ENCODE measurements around the gene ARHGAP21.
"Not testable (repeated sequence)": the region's sequence is repeated elsewhere in the genome, so short reads cannot be mapped to it uniquely, and the experiment has no call there.

ARHGAP21 gene

DNA sequence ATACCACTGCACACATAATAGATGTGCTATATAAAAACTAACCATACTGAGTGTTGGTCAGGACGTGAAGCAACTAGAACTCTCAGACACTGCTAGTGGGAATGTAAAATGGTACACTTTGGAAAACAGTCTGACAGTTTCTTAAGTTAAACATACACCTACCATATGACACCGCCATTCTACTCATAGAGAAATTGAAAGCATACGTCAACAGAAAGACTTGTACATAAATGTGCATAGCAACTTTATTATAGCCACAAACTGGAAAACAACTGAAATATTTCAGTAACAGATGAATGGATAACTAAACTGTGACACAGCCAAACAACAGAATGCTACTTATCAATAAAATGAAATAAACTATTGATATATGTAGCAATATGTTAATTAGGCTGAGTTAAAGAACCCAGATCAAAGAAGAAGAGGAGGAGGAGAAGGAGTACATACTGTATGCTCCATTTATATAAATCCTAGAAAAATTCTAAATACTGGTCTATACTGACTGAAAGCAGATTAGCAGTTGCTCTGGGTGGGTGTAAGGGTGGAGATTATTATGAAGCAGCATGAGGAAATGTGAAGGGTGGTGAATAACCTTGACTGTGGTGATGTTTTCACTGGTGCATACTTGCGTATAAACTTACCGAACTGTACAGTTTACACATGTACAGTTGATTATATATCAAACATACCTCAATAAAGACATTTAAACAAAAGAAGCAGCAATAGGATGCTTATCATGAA is 48.6 kb downstream of the ARHGAP21 start:
- Histone ChIP-seq H3K4me3 (no peak overlapping the region), H3K4me1 (no peaks in the 10 kb centered on the region), H3K27ac (no peak overlapping the region), H3K9ac (no peak overlapping the region), H3K36me3 (0 out of 2 replicates have a peak, but pooled peaks cover 4% of the 10 kb centered on the region), H3K9me3 (peaks cover 14% of the 10 kb centered on the region), H4K20me1 (peaks cover 17% of the 10 kb centered on the region; the same call in 1 of the 2 replicates), H3K27me3 (no peaks in the 10 kb centered on the region), H3K4me2 (no peak overlapping the region)
- no peak for TF ChIP-seq Cebpa-rat (IDR thresholded peaks at IDR 0.05)

DNA sequence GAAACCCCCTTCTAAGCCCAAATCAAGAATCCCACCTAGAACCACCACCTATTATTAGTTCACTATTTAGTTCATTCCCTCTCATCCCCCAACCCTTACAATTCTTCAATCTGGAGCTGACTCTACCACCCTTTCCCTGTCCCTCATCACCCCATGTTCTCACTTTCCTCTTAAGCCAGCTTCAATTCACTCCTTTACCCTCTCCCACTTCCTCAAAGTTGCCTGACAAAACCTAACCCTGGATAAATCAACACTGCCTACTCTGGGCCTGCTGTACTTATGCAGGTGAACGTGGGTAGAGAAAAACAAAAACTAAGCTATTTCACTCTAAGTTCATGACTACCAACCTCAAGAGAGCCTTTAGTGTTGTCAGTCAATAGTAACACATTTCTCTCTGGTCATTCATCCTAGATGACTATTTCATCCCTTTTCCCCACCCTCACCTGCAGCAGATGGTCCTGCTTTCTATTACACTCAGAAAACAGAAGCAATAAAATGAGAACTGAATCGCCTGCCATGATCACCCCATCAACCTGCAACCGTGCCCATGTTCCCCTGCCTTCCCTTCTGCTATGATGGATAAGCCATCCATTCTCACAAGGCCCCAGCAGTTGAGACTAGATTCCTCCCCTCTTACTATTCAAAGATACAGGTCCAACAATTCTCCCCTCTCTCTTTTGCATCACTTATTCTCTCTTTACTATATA is 52.6 kb downstream of the ARHGAP21 start:
- Histone ChIP-seq H3K4me2 (no peak overlapping the region), H3K4me3 (no peak overlapping the region), H3K27me3 (no peaks in the 10 kb centered on the region), H3K27ac (no peak overlapping the region), H3K9ac (no peak overlapping the region), H4K20me1 (peaks cover 17% of the 10 kb centered on the region; the same call in 1 of the 2 replicates), H3K4me1 (no peaks in the 10 kb centered on the region), H3K9me3 (no peaks in the 10 kb centered on the region; the same call in 1 of the 2 replicates), H3K36me3 (peaks cover 6% of the 10 kb centered on the region)
- TF ChIP-seq Cebpa-rat (IDR thresholded peaks at IDR 0.05) = no peak

DNA sequence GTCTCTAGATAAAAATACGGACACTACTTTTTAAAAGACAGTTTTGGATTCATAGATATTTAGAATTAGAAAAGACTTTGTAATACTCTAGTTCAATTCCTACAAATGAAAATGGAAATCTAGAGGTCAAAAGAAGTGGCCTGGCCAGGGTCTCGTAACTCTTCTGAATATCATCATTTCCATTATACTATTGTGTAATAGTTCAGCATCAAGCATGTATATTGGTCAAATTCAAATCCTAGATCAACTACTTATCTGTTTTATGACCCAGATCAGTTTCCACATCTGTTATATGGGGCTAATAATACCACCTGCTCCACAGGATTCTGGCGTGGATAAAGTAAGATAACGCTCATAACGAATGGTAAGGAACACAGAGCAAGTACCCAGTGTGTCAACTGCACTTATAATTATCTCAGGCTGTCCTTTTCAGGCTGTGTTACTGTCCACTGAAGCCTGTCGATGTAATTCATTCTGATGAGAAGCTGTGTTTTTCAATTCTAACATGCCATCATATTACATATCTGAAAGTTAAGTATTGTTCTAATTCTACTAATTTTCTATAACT is 54.3 kb downstream of the ARHGAP21 start:
- Histone ChIP-seq H3K36me3 (peaks cover 6% of the 10 kb centered on the region), H4K20me1 (peaks cover 7% of the 10 kb centered on the region; the same call in 1 of the 2 replicates), H3K27ac (no peak overlapping the region)

DNA sequence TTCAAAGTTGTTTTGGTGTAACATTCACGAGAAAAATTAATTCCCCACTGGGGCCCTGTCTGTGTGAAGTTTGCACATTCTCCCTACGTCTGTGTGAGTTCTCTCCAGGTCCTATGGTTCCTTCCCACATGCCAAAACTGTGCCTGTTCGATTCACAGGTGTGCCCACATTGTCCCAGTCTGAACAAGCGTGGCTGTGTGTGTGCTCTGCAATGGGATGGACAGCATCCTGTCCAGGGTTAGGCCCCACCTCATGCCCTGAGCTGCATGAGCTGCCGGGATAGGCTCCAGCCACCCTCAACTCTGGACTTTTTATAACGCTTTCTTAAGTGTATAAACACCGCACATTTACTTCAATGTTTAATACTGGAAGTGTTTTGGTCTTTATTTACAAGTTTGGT is 55.4 kb downstream of the ARHGAP21 start:
- Histone ChIP-seq H3K36me3 (peaks cover 11% of the 10 kb centered on the region), H3K27ac (no peak overlapping the region), H3K9me3 (no peaks in the 10 kb centered on the region; the same call in 1 of the 2 replicates), H3K4me3 (no peak overlapping the region), H3K27me3 (no peaks in the 10 kb centered on the region), H3K9ac (no peak overlapping the region), H3K4me2 (no peak overlapping the region), H3K4me1 (no peaks in the 10 kb centered on the region), H4K20me1 (peaks cover 7% of the 10 kb centered on the region; the same call in 1 of the 2 replicates)
- no peak for TF ChIP-seq Cebpa-rat (IDR thresholded peaks at IDR 0.05)

More for the DNA sequence above, 54.3 kb downstream of the ARHGAP21 start:
- no peak for TF ChIP-seq Cebpa-rat (IDR thresholded peaks at IDR 0.05)
- Histone ChIP-seq H3K4me1 (no peaks in the 10 kb centered on the region), H3K4me2 (no peak overlapping the region), H3K4me3 (no peak overlapping the region), H3K27me3 (no peaks in the 10 kb centered on the region), H3K9ac (no peak overlapping the region), H3K9me3 (no peaks in the 10 kb centered on the region; the same call in 1 of the 2 replicates)

DNA sequence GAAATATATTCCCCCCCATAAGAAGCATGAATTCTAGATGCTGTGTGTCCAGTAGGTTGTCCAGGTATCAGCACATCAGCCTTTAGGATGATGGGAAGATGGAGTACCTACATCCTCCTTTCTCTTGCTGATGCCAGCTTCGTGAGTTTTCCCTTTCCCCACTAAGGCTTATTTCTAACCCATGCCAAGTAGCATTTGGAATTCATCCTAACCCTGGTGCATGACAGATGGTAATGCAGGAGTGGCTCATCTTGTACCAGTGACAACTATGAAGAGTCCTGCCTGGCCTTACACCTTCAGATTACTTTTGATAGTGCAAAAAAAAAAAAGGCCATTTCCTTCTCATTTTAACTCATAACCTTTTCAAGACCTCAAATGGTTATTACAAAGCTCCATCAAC is 58.7 kb downstream of the ARHGAP21 start:
- Histone ChIP-seq H3K36me3 (peaks cover 11% of the 10 kb centered on the region), H3K4me1 (no peaks in the 10 kb centered on the region), H3K4me2 (no peak overlapping the region)

DNA sequence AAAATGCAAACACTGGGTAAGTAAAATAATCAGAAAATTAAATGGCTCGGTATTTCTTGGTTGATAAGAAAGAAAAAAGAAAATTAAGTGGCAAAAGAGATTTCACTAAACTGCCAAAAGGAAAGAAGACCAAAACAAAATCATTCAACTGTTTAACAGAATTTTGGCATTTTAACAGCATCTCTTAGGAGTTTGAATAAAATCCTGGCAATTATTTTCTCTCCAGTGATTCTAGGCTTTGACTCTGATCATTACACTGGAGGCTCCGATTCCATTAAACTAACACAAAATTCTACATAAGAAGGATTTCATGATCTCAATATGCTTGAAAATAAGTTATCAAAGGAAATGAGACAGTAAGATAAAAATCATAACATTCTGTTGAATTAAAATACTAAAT is 62.3 kb downstream of the ARHGAP21 start:
- Histone ChIP-seq H3K4me3 (no peak overlapping the region), H3K9ac (no peak overlapping the region), H3K27me3 (no peaks in the 10 kb centered on the region), H3K4me2 (no peak overlapping the region), H3K36me3 (peaks cover 16% of the 10 kb centered on the region; the same call in 1 of the 2 replicates), H4K20me1 (no peaks in the 10 kb centered on the region), H3K9me3 (peaks cover 13% of the 10 kb centered on the region), H3K27ac (no peak overlapping the region), H3K4me1 (no peaks in the 10 kb centered on the region)
- TF ChIP-seq Cebpa-rat (IDR thresholded peaks at IDR 0.05) = no peak

More for the DNA sequence above, 58.7 kb downstream of the ARHGAP21 start:
- H4K20me1 ChIP-seq = no peaks in the 10 kb centered on the region
- no peak overlapping the region for H3K27ac ChIP-seq
- no peaks in the 10 kb centered on the region for H3K27me3 ChIP-seq
- no peak overlapping the region for H3K4me3 ChIP-seq
- H3K9me3 ChIP-seq = no peaks in the 10 kb centered on the region; the same call in 1 of the 2 replicates
- no peak for TF ChIP-seq Cebpa-rat (IDR thresholded peaks at IDR 0.05)
- H3K9ac ChIP-seq = no peak overlapping the region

DNA sequence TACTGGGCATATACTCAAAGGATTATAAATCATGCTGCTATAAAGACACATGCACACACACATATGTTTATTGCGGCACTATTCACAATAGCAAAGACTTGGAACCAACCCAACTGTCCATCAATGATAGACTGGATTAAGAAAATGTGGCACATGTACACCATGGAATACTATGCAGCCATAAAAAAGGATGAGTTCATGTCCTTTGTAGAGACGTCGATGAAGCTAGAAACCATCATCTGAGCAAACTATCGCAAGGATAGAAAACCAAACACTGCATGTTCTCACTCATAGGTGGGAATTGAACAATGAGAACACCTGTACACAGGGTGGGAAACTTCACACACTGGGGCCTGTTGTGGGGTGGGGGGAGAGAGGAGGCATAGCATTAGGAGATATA is 65.4 kb downstream of the ARHGAP21 start:
- Histone ChIP-seq H3K9me3 (peaks cover 13% of the 10 kb centered on the region), H3K36me3 (peaks cover 11% of the 10 kb centered on the region; the same call in 1 of the 2 replicates)
- H3K4me3 ChIP-seq, H3K27ac ChIP-seq, H3K4me1 ChIP-seq, H3K4me2 ChIP-seq, H3K9ac ChIP-seq, H3K27me3 ChIP-seq, H4K20me1 ChIP-seq: not testable (repeated sequence)

DNA sequence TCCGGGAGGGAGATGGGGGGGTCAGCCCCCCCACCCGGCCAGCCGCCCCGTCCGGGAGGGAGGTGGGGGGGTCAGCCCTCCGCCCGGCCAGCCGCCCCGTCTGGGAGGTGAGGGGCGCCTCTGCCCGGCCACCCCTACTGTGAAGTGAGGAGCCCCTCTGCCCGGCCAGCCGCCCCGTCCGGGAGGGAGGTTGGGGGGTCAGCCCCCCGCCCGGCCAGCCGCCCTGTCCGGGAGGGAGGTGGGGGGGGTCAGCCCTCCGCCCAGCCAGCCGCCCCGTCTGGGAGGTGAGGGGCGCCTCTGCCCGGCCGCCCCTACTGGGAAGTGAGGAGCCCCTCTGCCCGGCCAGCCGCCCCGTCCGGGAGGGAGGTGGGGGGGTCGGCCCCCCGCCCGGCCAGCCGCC is 67.4 kb downstream of the ARHGAP21 start:
- peaks cover 13% of the 10 kb centered on the region for H3K9me3 ChIP-seq
- H4K20me1 ChIP-seq, H3K9ac ChIP-seq, H3K27ac ChIP-seq, H3K4me2 ChIP-seq, H3K4me3 ChIP-seq, H3K4me1 ChIP-seq, H3K27me3 ChIP-seq: not testable (repeated sequence)
- peaks cover 11% of the 10 kb centered on the region; the same call in 1 of the 2 replicates for H3K36me3 ChIP-seq

DNA sequence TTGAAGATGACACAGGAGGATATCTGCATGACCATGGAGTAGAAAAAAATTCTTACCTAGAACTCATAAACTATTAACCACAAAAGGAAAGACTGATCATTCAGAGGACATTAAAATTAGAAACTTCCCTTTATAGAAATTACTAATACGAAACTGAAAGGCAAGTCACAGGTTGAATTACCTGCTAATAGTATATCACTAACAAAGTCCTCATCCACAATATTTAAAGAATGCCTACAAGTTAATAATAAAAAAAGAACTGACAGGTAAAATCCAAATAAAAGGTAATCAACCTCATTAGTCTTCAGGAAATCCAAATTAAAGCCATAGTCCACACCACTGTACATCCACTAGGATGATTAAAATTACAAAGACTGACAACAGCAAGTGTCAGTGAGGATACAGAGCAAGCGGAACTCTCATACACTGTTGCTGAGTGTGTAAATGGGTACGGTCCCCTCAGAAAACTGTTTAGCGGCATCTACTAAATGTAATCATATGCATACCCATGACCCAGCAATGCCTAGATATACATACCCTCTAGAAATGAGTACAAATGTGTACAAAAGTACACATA is 71.2 kb downstream of the ARHGAP21 start:
- Histone ChIP-seq H3K27ac (no peak overlapping the region), H3K4me3 (no peak overlapping the region)

More for the DNA sequence above, 71.2 kb downstream of the ARHGAP21 start:
- TF ChIP-seq Cebpa-rat (IDR thresholded peaks at IDR 0.05) = no peak
- Histone ChIP-seq H3K27me3 (no peaks in the 10 kb centered on the region), H3K36me3 (no peaks in the 10 kb centered on the region), H3K4me1 (no peaks in the 10 kb centered on the region), H4K20me1 (no peaks in the 10 kb centered on the region), H3K4me2 (no peak overlapping the region), H3K9ac (no peak overlapping the region), H3K9me3 (no peaks in the 10 kb centered on the region)

Measured in BLaER1 (cell line).